H9 (cell line): Measurements from ENCODE around the gene KRT40. TPM values are rescaled to one million over a fixed set of nuclear protein-coding genes. Genes with fewer than 3 reads are reported as not detected.

Experiments
- DNase-seq: peaks from one replicate; pipeline ENCODE4 v3.0.0-alpha.2; 2017
- H2AFZ ChIP-seq: one replicate; pipeline ENCODE4 v1.6.1; 2013; ENCODE audit warnings: mild to moderate bottlenecking, low read length, control low read depth, moderate library complexity
- H2AK5ac ChIP-seq: 2 replicates; pipeline ENCODE4 v1.6.1; 2013; ENCODE audit warnings: low read length, control low read depth, mixed read lengths; ENCODE audit not compliant: insufficient read length
- H2BK120ac ChIP-seq: one replicate; pipeline ENCODE4 v1.6.1; 2013; ENCODE audit warnings: low read depth, mild to moderate bottlenecking, low read length, control low read depth, inconsistent platforms; ENCODE audit not compliant: poor library complexity, severe bottlenecking
- H2BK12ac ChIP-seq: 2 replicates; pipeline ENCODE4 v1.6.1; 2013; ENCODE audit warnings: low read length, control low read depth, mixed read lengths, low read depth; ENCODE audit not compliant: insufficient read length
- H2BK15ac ChIP-seq: 2 replicates; pipeline ENCODE4 v1.6.1; 2013; ENCODE audit warnings: low read depth, low read length, control low read depth
- H2BK20ac ChIP-seq: one replicate; pipeline ENCODE4 v1.6.1; 2013; ENCODE audit warnings: low read depth, mild to moderate bottlenecking, low read length, control low read depth, inconsistent platforms; ENCODE audit not compliant: poor library complexity, severe bottlenecking
- H2BK5ac ChIP-seq: 2 replicates; pipeline ENCODE4 v1.6.1; 2013; ENCODE audit warnings: low read length, control low read depth, mixed read lengths; ENCODE audit not compliant: insufficient read length
- H3K14ac ChIP-seq: 2 replicates; pipeline ENCODE4 v1.6.1; 2013; ENCODE audit warnings: low read length, control low read depth; ENCODE audit not compliant: insufficient read depth
- H3K18ac ChIP-seq: 2 replicates; pipeline ENCODE4 v1.6.1; 2013; ENCODE audit warnings: low read depth, mild to moderate bottlenecking, mixed read lengths, low read length, control low read depth; ENCODE audit not compliant: insufficient read length
- H3K23ac ChIP-seq: 2 replicates; pipeline ENCODE4 v1.6.1; 2013; ENCODE audit warnings: low read length, control low read depth, mixed read lengths, low read depth; ENCODE audit not compliant: insufficient read length
- H3K23me2 ChIP-seq: 2 replicates; pipeline ENCODE4 v1.6.1; 2013; ENCODE audit warnings: low read depth, mild to moderate bottlenecking, mixed read lengths, low read length, control low read depth; ENCODE audit not compliant: insufficient read length, poor library complexity, severe bottlenecking
- H3K27ac ChIP-seq: 2 replicates; pipeline ENCODE4 v1.5.1; 2013; ENCODE audit warnings: low read length, control low read depth, mixed read lengths, low read depth; ENCODE audit not compliant: insufficient read length
- H3K27me3 ChIP-seq: 2 replicates; pipeline ENCODE4 v1.6.1; 2013; ENCODE audit warnings: low read length, control low read depth, inconsistent platforms; ENCODE audit not compliant: insufficient read depth
- H3K4ac ChIP-seq: 2 replicates; pipeline ENCODE4 v1.6.1; 2013; ENCODE audit warnings: low read depth, mild to moderate bottlenecking, control low read depth, inconsistent platforms, low read length, moderate library complexity
- H3K4me1 ChIP-seq: 2 replicates; pipeline ENCODE4 v1.6.1; 2013; ENCODE audit warnings: low read length, control low read depth, inconsistent platforms; ENCODE audit not compliant: insufficient read depth
- H3K4me2 ChIP-seq: 2 replicates; pipeline ENCODE4 v1.6.1; 2013; ENCODE audit warnings: low read length, control low read depth, mixed read lengths; ENCODE audit not compliant: insufficient read length, insufficient read depth
- H3K56ac ChIP-seq: 2 replicates; pipeline ENCODE4 v1.6.1; 2013; ENCODE audit warnings: low read depth, mild to moderate bottlenecking, mixed read lengths, low read length, control low read depth; ENCODE audit not compliant: insufficient read length
- H3K79me1 ChIP-seq: 2 replicates; pipeline ENCODE4 v1.6.1; 2013; ENCODE audit warnings: low read depth, mild to moderate bottlenecking, moderate library complexity, low read length, control low read depth, inconsistent platforms; ENCODE audit not compliant: insufficient read depth, poor library complexity, severe bottlenecking
- H3K79me2 ChIP-seq: 2 replicates; pipeline ENCODE4 v1.6.1; 2013; ENCODE audit warnings: low read length, control low read depth, inconsistent platforms; ENCODE audit not compliant: insufficient read depth
- H3K9ac ChIP-seq: 2 replicates; pipeline ENCODE4 v1.6.1; 2013; ENCODE audit warnings: low read length, control low read depth, mixed read lengths; ENCODE audit not compliant: insufficient read length; ENCODE audit errors: extremely low read depth
- H3K9me3 ChIP-seq: one replicate; pipeline ENCODE4 v1.6.1; 2013; ENCODE audit warnings: low read depth, low read length, inconsistent platforms; ENCODE audit not compliant: control insufficient read depth
- H3T11ph ChIP-seq: one replicate; pipeline ENCODE4 v1.6.1; 2013; ENCODE audit warnings: mild to moderate bottlenecking, low read length, control low read depth, inconsistent platforms
- H4K20me1 ChIP-seq: one replicate; pipeline ENCODE4 v1.6.1; 2013; ENCODE audit not compliant: control insufficient read depth, insufficient read length, insufficient read depth
- H4K5ac ChIP-seq: 2 replicates; pipeline ENCODE4 v1.6.1; 2013; ENCODE audit warnings: low read depth, mild to moderate bottlenecking, mixed read lengths, low read length, control low read depth; ENCODE audit not compliant: insufficient read length
- H4K8ac ChIP-seq: replicated peaks from 2 replicates; pipeline ENCODE4 v1.6.1; 2013; ENCODE audit warnings: low read length, control low read depth, mixed read lengths, low read depth; ENCODE audit not compliant: insufficient read length
- H4K91ac ChIP-seq: 2 replicates; pipeline ENCODE4 v1.6.1; 2013; ENCODE audit warnings: low read depth, mild to moderate bottlenecking, moderate library complexity, mixed read lengths, low read length, control low read depth; ENCODE audit not compliant: insufficient read length
- H3K27ac Mint-ChIP-seq, 3 experiments: 2 replicates in 2 of 3; 3 replicates in 1 of 3; pipeline ENCODE4 v1.8.0; 2020 to 2021; ENCODE audit warnings: mixed read lengths in 3 of 3, mild to moderate bottlenecking in 1 of 3, moderate library complexity in 1 of 3
- H3K27me3 Mint-ChIP-seq: 2 replicates; pipeline ENCODE4 v1.8.0; 2021; ENCODE audit warnings: low read depth, mild to moderate bottlenecking, moderate library complexity, mixed read lengths
- H3K36me3 Mint-ChIP-seq, 3 experiments: 2 replicates in 2 of 3; 3 replicates in 1 of 3; pipeline ENCODE4 v1.8.0; 2020 to 2021; ENCODE audit warnings: low read depth in 3 of 3, mixed read lengths in 3 of 3; ENCODE audit not compliant: insufficient read depth in 1 of 3
- H3K4me1 Mint-ChIP-seq, 2 experiments: 2 replicates each; pipeline ENCODE4 v1.8.0; 2020; ENCODE audit warnings: mixed read lengths in 2 of 2
- H3K4me3 Mint-ChIP-seq, 2 experiments: 2 replicates in 1 of 2; 3 replicates in 1 of 2; pipeline ENCODE4 v1.8.0; 2020 to 2021; ENCODE audit warnings: mild to moderate bottlenecking in 2 of 2, mixed read lengths in 2 of 2, moderate library complexity in 1 of 2
- H3K9me3 Mint-ChIP-seq, 2 experiments: 2 replicates in 1 of 2; 3 replicates in 1 of 2; pipeline ENCODE4 v1.8.0; 2020; ENCODE audit warnings: mild to moderate bottlenecking in 2 of 2, mixed read lengths in 2 of 2, moderate library complexity in 1 of 2
- CTCF ChIP-seq: fragments of 200-600 bp; sonication (generic); conservative IDR thresholded peaks from 3 replicates; pipeline ENCODE4 v1.8.0; 2021; ENCODE audit warnings: antibody characterized with exemption, mild to moderate bottlenecking
- WGBS: extraction: QIAGEN DNeasy Blood & Tissue Kit; methylation state at CpG from one replicate; pipeline ENCODE4 v1.1.7; 2013; ENCODE audit warnings: missing lambda C conversion rate, low lambda C conversion rate, mixed read lengths; ENCODE audit not compliant: insufficient read length; ENCODE audit errors: extremely low coverage; 5-methylcytosine and 5-hydroxymethylcytosine counted together
- total RNA-seq: library from RNA; stranded (reverse); gene quantifications from 2 replicates; pipeline ENCODE4 v1.2.1, GENCODE V29; 2021

KRT40 gene
- total RNA-seq, 1 experiment from 2014 or later: not detected

GRCh38 chr17:40960144-40960543 lies 24.0 kb downstream of the KRT40 start:
- H3K79me2 ChIP-seq: no peaks in the 10 kb centered on the region
- no peak overlapping the region for H2BK5ac ChIP-seq
- H3K27ac ChIP-seq: no peak overlapping the region
- no peak for TF ChIP-seq CTCF
- H4K5ac ChIP-seq: no peak overlapping the region
- H4K8ac ChIP-seq: no peak overlapping the region
- WGBS: no CpG with 5 or more reads among the region's 10 CpGs
- H2BK15ac ChIP-seq: no peak overlapping the region
- H4K91ac ChIP-seq: no peak overlapping the region
- no peak for DNase-seq
- no peak overlapping the region for H2BK20ac ChIP-seq
- H3K36me3 Mint-ChIP-seq: no peaks in the 10 kb centered on the region
- H2BK120ac ChIP-seq: no peak overlapping the region
- no peaks in the 10 kb centered on the region for H4K20me1 ChIP-seq
- H3K4me1 Mint-ChIP-seq: peaks cover 27 to 29% of the 10 kb centered on the region in 2 experiments
- H3K4me3 Mint-ChIP-seq: no peak overlapping the region
- H3K4ac ChIP-seq: no peak overlapping the region
- no peak overlapping the region for H3K9ac ChIP-seq
- no peaks in the 10 kb centered on the region; the same call in 1 of the 2 replicates for H3K27me3 Mint-ChIP-seq
- H2AK5ac ChIP-seq: no peak overlapping the region
- H3K9me3 ChIP-seq: no peaks in the 10 kb centered on the region
- H3K79me1 ChIP-seq: no peaks in the 10 kb centered on the region
- no peaks in the 10 kb centered on the region for H3K23me2 ChIP-seq
- H2AFZ ChIP-seq: no peak overlapping the region
- H3K14ac ChIP-seq: no peak overlapping the region
- H3K4me1 ChIP-seq: peaks cover 9% of the 10 kb centered on the region; the same call in 1 of the 2 replicates
- H3K4me2 ChIP-seq: no peak overlapping the region
- H3K9me3 Mint-ChIP-seq: no peaks in the 10 kb centered on the region
- H3K18ac ChIP-seq: no peak overlapping the region
- no peak overlapping the region for H2BK12ac ChIP-seq
- H3T11ph ChIP-seq: no peak overlapping the region
- H3K56ac ChIP-seq: no peak overlapping the region
- no peaks in the 10 kb centered on the region for H3K27me3 ChIP-seq
- peak overlapping the region in 1 of 3 experiments; percentile 42; a peak in 3 of 7 replicates for H3K27ac Mint-ChIP-seq
- H3K23ac ChIP-seq: no peak overlapping the region
